Gastrocnemius medialis (tissue), 4 donors: Measurements from ENCODE around the gene ALOX5.

Source experiments
- CTCF ChIP-seq, 5 experiments: fragments of 450-650 bp in 3 of 5; fragments of 200-600 bp in 2 of 5; sonication (generic) in 2 of 5; IDR thresholded peaks in 4 of 5; conservative IDR thresholded peaks in 1 of 5; 1 replicate in 4 of 5; 2 replicates in 1 of 5; pipeline ENCODE4 v1.5.1; 2016 to 2019; ENCODE audit warnings: antibody characterized with exemption in 5 of 5, mild to moderate bottlenecking in 3 of 5, moderate library complexity in 3 of 5
- POLR2A ChIP-seq, 2 donors: fragments of 450-650 bp; IDR thresholded peaks; one replicate each; pipeline ENCODE4 v1.6.1; 2017; ENCODE audit warnings: antibody characterized with exemption in 2 of 2, mild to moderate bottlenecking in 2 of 2, moderate library complexity in 2 of 2

GRCh38 chr10:45442662-45443061, 68.6 kb downstream of the ALOX5 start:
- TF ChIP-seq CTCF (IDR thresholded peaks at IDR 0.05 in 4 of 5, conservative IDR thresholded peaks at IDR 0.05 in 1 of 5) (no peak), POLR2A (IDR thresholded peaks at IDR 0.05) (no peak)
